Measurements from ENCODE around the gene ALPK1. TPM values are rescaled to one million over a fixed set of nuclear protein-coding genes. Genes with fewer than 3 reads are reported as not detected.

ALPK1 gene
- total and polyA plus RNA-seq, 11 donors, result 1.3 to 21.7 (median 3.2) TPM

- Histone ChIP-seq H3K27me3 (no peaks in the 10 kb centered on the region), H3K4me1 (peaks cover 0 to 30% (median 0%) of the 10 kb centered on the region in 12 donors), H3K9me3 (no peaks in the 10 kb centered on the region), H3K27ac (no peak overlapping the region), H3K4me3 (no peak overlapping the region), H3K36me3 (no peaks in the 10 kb centered on the region)
- intact Hi-C loops (cut with DNase I), result loop anchor here in 1 of 10 donors (5.0 kb wide), 1 partner anchor 57 kb away; the partner anchor contains the start of gene AP1AR
- no peak for DNase-seq
- no peak for ATAC-seq
- no peak for TF ChIP-seq CTCF (IDR thresholded peaks at IDR 0.05)
- no peak for TF ChIP-seq POLR2A (IDR thresholded peaks at IDR 0.05)
- 84 to 88% (median 87%) methylated on average over 10 of the region's 10 CpGs for WGBS, 4 donors
Measured at GRCh38 chr4:112289407-112290253, 7.5 kb upstream of the ALPK1 start.

GRCh38 chr4:112290341-112290740 is 6.8 kb upstream of the ALPK1 start:
- ATAC-seq, result no peak

GRCh38 chr4:112299721-112300120 is 2.6 kb downstream of the ALPK1 start:
- no peak for DNase-seq
- intact Hi-C loops (cut with DNase I), result loop anchor here in 1 of 10 donors (5.0 kb wide), 1 partner anchor 67 kb away; the partner anchor contains the start of gene AP1AR
- no peak for ATAC-seq
- no peaks in the 10 kb centered on the region for H3K27me3 ChIP-seq
- WGBS, 4 donors, result 85 to 89% (median 87%) methylated on average over 4 of the region's 4 CpGs
- H3K9me3 ChIP-seq, result no peaks in the 10 kb centered on the region
- H3K36me3 ChIP-seq, result peaks cover 0 to 12% (median 0%) of the 10 kb centered on the region in 9 donors
- no peak overlapping the region for H3K4me3 ChIP-seq
- no peak for TF ChIP-seq CTCF (IDR thresholded peaks at IDR 0.05)
- no peak for TF ChIP-seq POLR2A (IDR thresholded peaks at IDR 0.05)
- no peak overlapping the region for H3K27ac ChIP-seq
- H3K4me1 ChIP-seq, result peaks cover 0 to 44% (median 3%) of the 10 kb centered on the region in 12 donors

More at GRCh38 chr4:112290341-112290740, 6.8 kb upstream of the ALPK1 start:
- H3K4me1 ChIP-seq, result peaks cover 0 to 30% (median 0%) of the 10 kb centered on the region in 12 donors
- intact Hi-C loops (cut with DNase I), result no loop called here
- H3K27ac ChIP-seq, result no peak overlapping the region
- TF ChIP-seq CTCF (IDR thresholded peaks at IDR 0.05) (no peak), POLR2A (IDR thresholded peaks at IDR 0.05) (no peak)
- H3K36me3 ChIP-seq, result no peaks in the 10 kb centered on the region
- no peak overlapping the region for H3K4me3 ChIP-seq
- no peaks in the 10 kb centered on the region for H3K27me3 ChIP-seq
- DNase-seq, result no peak
- 78 to 85% (median 84%) methylated on average over 3 of the region's 3 CpGs for WGBS, 4 donors
- H3K9me3 ChIP-seq, result no peaks in the 10 kb centered on the region
